ENCODE data around the gene CRELD1.

The CRELD1 gene

DNA sequence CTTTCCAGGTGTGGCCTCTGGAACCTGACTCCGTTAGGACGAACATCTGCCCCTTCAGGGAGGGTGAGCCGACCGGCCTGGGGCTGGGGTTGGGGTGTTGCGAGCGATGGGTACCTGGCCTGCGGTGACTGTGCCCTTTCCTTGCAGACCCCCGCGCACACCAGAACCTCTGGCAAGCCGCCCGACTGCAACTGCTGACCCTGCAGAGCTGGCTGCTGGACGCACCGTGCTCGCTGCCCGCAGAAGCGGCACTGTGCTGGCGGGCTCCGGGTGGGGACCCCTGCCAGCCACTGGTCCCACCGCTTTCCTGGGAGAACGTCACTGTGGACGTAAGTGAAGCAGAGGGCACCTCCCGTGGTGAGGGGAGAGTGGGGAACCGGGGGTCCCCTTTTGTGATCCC, 5.5 kb upstream of the CRELD1 start:
- H3K4me3 ChIP-seq (replicated peaks; ENCODE audit: low read depth, low read length), result no peak overlapping the region
- TF ChIP-seq, protein P1, sequence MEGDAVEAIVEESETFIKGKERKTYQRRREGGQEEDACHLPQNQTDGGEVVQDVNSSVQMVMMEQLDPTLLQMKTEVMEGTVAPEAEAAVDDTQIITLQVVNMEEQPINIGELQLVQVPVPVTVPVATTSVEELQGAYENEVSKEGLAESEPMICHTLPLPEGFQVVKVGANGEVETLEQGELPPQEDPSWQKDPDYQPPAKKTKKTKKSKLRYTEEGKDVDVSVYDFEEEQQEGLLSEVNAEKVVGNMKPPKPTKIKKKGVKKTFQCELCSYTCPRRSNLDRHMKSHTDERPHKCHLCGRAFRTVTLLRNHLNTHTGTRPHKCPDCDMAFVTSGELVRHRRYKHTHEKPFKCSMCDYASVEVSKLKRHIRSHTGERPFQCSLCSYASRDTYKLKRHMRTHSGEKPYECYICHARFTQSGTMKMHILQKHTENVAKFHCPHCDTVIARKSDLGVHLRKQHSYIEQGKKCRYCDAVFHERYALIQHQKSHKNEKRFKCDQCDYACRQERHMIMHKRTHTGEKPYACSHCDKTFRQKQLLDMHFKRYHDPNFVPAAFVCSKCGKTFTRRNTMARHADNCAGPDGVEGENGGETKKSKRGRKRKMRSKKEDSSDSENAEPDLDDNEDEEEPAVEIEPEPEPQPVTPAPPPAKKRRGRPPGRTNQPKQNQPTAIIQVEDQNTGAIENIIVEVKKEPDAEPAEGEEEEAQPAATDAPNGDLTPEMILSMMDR (IDR thresholded peaks at IDR 0.05; ENCODE audit: low read length, missing control alignments), result no peak
- DNase-seq (ENCODE audit: low read depth), result no peak

DNA sequence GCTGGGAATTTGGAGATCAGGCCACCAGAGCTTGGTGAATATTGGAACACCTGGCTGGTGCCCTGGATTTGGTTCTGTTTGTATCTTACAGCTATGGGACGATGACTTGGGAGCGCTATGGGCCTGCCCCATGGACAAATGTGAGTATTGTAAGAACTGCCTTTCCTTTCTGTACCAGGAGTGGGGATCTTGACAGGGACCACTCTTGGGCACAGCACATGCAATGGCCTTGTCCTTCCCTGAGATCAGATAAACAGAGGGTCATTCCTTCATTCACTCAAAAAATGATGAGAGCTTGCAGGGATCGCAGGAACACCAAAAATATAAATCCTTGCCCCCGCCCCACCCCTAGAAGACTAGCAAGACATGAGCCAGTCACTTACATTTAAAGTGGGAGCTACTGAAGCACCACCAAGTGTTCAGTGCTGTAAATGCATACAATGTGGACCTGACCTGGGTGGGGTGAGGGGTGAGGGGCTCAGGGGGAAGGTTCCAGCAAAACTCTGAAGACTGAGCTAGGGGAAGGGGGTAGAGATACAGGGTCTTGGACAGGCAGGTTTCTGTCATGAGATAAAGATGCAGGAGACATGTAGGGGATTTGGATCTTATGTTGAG, 2.7 kb upstream of the CRELD1 start:
- DNase-seq (ENCODE audit: low read depth), result peak; percentile 31
- TF ChIP-seq, protein P1 (IDR thresholded peaks at IDR 0.05; ENCODE audit: low read length, missing control alignments), result peak; percentile 15
- H3K4me3 ChIP-seq (replicated peaks; ENCODE audit: low read depth, low read length), result no peak overlapping the region

DNA sequence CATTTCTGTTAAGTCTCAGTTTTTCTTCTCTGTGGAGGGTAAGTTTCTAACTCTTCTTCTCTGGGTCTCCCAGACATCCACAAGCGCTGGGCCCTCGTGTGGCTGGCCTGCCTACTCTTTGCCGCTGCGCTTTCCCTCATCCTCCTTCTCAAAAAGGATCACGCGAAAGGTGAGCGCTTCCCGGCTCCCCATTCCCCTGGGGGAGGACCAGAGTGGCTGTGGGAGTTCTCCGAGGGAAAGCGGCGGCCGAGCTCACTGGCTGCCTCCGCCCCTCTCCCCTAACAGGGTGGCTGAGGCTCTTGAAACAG, 1.1 kb upstream of the CRELD1 start:
- TF ChIP-seq, protein P1 (IDR thresholded peaks at IDR 0.05; ENCODE audit: low read length, missing control alignments), result no peak
- peak overlapping the region; percentile 76 for H3K4me3 ChIP-seq (replicated peaks; ENCODE audit: low read depth, low read length)
- no peak for DNase-seq (ENCODE audit: low read depth)

DNA sequence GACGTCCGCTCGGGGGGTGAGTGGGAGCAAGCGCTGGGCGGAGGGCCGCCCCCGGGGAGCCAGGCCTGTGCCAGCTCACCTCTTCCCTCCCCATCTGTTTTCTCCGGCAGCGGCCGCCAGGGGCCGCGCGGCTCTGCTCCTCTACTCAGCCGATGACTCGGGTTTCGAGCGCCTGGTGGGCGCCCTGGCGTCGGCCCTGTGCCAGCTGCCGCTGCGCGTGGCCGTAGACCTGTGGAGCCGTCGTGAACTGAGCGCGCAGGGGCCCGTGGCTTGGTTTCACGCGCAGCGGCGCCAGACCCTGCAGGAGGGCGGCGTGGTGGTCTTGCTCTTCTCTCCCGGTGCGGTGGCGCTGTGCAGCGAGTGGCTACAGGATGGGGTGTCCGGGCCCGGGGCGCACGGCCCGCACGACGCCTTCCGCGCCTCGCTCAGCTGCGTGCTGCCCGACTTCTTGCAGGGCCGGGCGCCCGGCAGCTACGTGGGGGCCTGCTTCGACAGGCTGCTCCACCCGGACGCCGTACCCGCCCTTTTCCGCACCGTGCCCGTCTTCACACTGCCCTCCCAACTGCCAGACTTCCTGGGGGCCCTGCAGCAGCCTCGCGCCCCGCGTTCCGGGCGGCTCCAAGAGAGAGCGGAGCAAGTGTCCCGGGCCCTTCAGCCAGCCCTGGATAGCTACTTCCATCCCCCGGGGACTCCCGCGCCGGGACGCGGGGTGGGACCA, 632 bp upstream of the CRELD1 start:
- TF ChIP-seq, protein P1 (IDR thresholded peaks at IDR 0.05; ENCODE audit: low read length, missing control alignments), result peak; percentile 61
- peak; percentile 77 for DNase-seq (ENCODE audit: low read depth)
- peak overlapping the region; percentile 76 for H3K4me3 ChIP-seq (replicated peaks; ENCODE audit: low read depth, low read length)

DNA sequence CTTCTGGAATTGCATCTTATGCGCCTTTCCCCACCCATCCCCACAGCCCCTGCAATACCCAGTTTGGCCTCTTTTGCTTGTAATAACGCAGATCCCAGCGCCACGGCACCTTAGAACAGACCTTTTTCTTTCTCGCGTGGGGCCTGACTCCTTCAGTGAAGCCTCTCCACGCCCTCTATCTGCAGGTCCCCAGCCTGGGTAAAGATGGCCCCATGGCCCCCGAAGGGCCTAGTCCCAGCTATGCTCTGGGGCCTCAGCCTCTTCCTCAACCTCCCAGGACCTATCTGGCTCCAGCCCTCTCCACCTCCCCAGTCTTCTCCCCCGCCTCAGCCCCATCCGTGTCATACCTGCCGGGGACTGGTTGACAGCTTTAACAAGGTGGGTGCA, 594 bp downstream of the CRELD1 start:
- TF ChIP-seq, protein P1 (IDR thresholded peaks at IDR 0.05; ENCODE audit: low read length, missing control alignments), result peak; percentile 14
- peak overlapping the region; percentile 76 for H3K4me3 ChIP-seq (replicated peaks; ENCODE audit: low read depth, low read length)
- no peak for DNase-seq (ENCODE audit: low read depth)

DNA sequence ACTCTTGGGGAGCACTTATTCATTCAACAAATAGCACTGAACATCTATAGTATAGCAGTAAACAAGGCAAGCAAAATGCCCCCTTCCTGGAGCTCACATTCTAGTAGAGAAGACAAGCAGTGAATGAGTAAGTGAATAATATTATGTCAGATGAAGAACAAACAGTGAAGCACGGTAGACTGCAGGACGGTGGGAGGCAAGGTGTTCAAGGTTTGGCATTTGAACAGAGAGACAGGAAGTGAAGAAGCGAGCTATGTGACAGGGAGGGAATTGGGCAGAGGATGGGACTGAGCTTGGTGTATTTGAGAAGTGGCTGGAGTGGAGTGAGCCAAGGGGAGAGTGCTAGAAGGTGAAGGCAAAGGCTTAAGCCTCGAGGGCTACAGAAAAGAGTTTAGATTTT, 1.4 kb downstream of the CRELD1 start:
- no peak for DNase-seq (ENCODE audit: low read depth)
- TF ChIP-seq, protein P1 (IDR thresholded peaks at IDR 0.05; ENCODE audit: low read length, missing control alignments), result no peak
- H3K4me3 ChIP-seq (replicated peaks; ENCODE audit: low read depth, low read length), result no peak overlapping the region

All from fibroblast of pulmonary artery (primary cell).